NCI-H1105 treated with DMSO at 0.1 percent for 48 hours (cell line): ENCODE data around the gene FAM237A.

Source experiments
- DNase-seq: peaks from one replicate; lab custom pipeline; 2025; lab: John Stamatoyannopoulos, UW

FAM237A gene

GRCh38 chr2:206688990-206689389 is 46.7 kb downstream of the FAM237A start:
- DNase-seq = no peak

GRCh38 chr2:206692971-206693370 is 50.7 kb downstream of the FAM237A start:
- DNase-seq = no peak

- DNase-seq = peak; percentile 67
These were observed 51.3 kb downstream of the FAM237A start for GRCh38 chr2:206693399-206694137.

- no peak for DNase-seq
These were observed 54.6 kb downstream of the FAM237A start for GRCh38 chr2:206696910-206697309.

- DNase-seq = no peak
These were observed 56.5 kb downstream of the FAM237A start for GRCh38 chr2:206698811-206699210.
